ENCODE measurements around the gene OSBPL9.
"Not testable (repeated sequence)": the region's sequence is repeated elsewhere in the genome, so short reads cannot be mapped to it uniquely, and the experiment has no call there.

The OSBPL9 gene

GRCh38 chr1:51636764-51637522 is 20.1 kb downstream of the OSBPL9 start:
- DNase-seq (ENCODE audit: low read depth), result no peak

- DNase-seq (ENCODE audit: low read depth), result no peak
Measured at GRCh38 chr1:51638350-51638749, 21.5 kb downstream of the OSBPL9 start.

GRCh38 chr1:51639694-51640093 is 22.8 kb downstream of the OSBPL9 start:
- DNase-seq (ENCODE audit: low read depth), result no peak

GRCh38 chr1:51641096-51641495 is 24.2 kb downstream of the OSBPL9 start:
- DNase-seq (ENCODE audit: low read depth), result no peak

GRCh38 chr1:51642739-51643142 is 25.8 kb downstream of the OSBPL9 start:
- no peak for DNase-seq (ENCODE audit: low read depth)

- DNase-seq (ENCODE audit: low read depth), result no peak
Measured at GRCh38 chr1:51643362-51643761, 26.5 kb downstream of the OSBPL9 start.

- no peak for DNase-seq (ENCODE audit: low read depth)
Measured at GRCh38 chr1:51644020-51644419, 27.1 kb downstream of the OSBPL9 start.

GRCh38 chr1:51644533-51645197 is 27.8 kb downstream of the OSBPL9 start:
- DNase-seq (ENCODE audit: low read depth), result no peak

- DNase-seq (ENCODE audit: low read depth), result not testable (repeated sequence)
Measured at GRCh38 chr1:51646592-51646991, 29.7 kb downstream of the OSBPL9 start.

- no peak for DNase-seq (ENCODE audit: low read depth)
Measured at GRCh38 chr1:51648180-51649109, 31.6 kb downstream of the OSBPL9 start.

GRCh38 chr1:51649593-51650091 is 32.8 kb downstream of the OSBPL9 start:
- no peak for DNase-seq (ENCODE audit: low read depth)

GRCh38 chr1:51650198-51650597 is 33.3 kb downstream of the OSBPL9 start:
- no peak for DNase-seq (ENCODE audit: low read depth)

- DNase-seq (ENCODE audit: low read depth), result no peak
Measured at GRCh38 chr1:51651552-51651942, 34.7 kb downstream of the OSBPL9 start.

GRCh38 chr1:51652599-51652998 is 35.7 kb downstream of the OSBPL9 start:
- no peak for DNase-seq (ENCODE audit: low read depth)

- no peak for DNase-seq (ENCODE audit: low read depth)
Measured at GRCh38 chr1:51653127-51653526, 36.2 kb downstream of the OSBPL9 start.

GRCh38 chr1:51654000-51654399 is 37.1 kb downstream of the OSBPL9 start:
- DNase-seq (ENCODE audit: low read depth), result no peak

- no peak for DNase-seq (ENCODE audit: low read depth)
Measured at GRCh38 chr1:51656374-51656773, 39.5 kb downstream of the OSBPL9 start.

- DNase-seq (ENCODE audit: low read depth), result no peak
Measured at GRCh38 chr1:51660580-51660979, 43.7 kb downstream of the OSBPL9 start.

GRCh38 chr1:51661081-51661518 is 44.2 kb downstream of the OSBPL9 start:
- DNase-seq (ENCODE audit: low read depth), result no peak

- DNase-seq (ENCODE audit: low read depth), result no peak
Measured at GRCh38 chr1:51663105-51663504, 46.2 kb downstream of the OSBPL9 start.

GRCh38 chr1:51663721-51664120 is 46.8 kb downstream of the OSBPL9 start:
- no peak for DNase-seq (ENCODE audit: low read depth)
